Measurements from ENCODE around the gene C17orf113.

- TF ChIP-seq CTCF (IDR thresholded peaks at IDR 0.05) (no peak), POLR2AphosphoS5 (IDR thresholded peaks at IDR 0.05) (no peak), POLR2A (IDR thresholded peaks at IDR 0.05; ENCODE audit: low read depth) (no peak), EP300 (IDR thresholded peaks at IDR 0.05) (no peak)
These were observed 49.8 kb downstream of the C17orf113 start for GRCh38 chr17:42000413-42001133.

Data from esophagus muscularis mucosa (tissue), 4 donors.